K562 (cell line): ENCODE data around the gene DLX6. TPM values are rescaled to one million over a fixed set of nuclear protein-coding genes. Genes with fewer than 3 reads are reported as not detected.

ENCODE experiments used
- CLOCK ChIP-seq: fragments of 250-450 bp; sonication (Bioruptor Pico); IDR thresholded peaks from 2 replicates; pipeline ENCODE4 v1.4.0; 2020; ENCODE audit warnings: mild to moderate bottlenecking, moderate library complexity, borderline replicate concordance
- HOMEZ ChIP-seq: fragments of 250-450 bp; sonication (Bioruptor Pico); IDR thresholded peaks from 2 replicates; pipeline ENCODE4 v1.4.0; 2020; ENCODE audit warnings: mild to moderate bottlenecking, moderate library complexity
- HSF4 ChIP-seq: fragments of 250-450 bp; sonication (Bioruptor Pico); IDR thresholded peaks from 2 replicates; pipeline ENCODE4 v2.1.2; 2022; ENCODE audit warnings: mild to moderate bottlenecking, moderate library complexity, borderline replicate concordance
- MAX ChIP-seq: sonication (generic); formaldehyde crosslinking; IDR thresholded peaks from 2 replicates; pipeline ENCODE4 v1.9.0; 2022; ENCODE audit warnings: mild to moderate bottlenecking, missing genetic modification reagents
- MTF1 ChIP-seq: fragments of 250-450 bp; sonication (Bioruptor Pico); IDR thresholded peaks from 2 replicates; pipeline ENCODE4 v1.9.0; 2021; ENCODE audit warnings: moderate library complexity, mild to moderate bottlenecking, inconsistent platforms, borderline replicate concordance
- POLR2H ChIP-seq: IDR thresholded peaks from 2 replicates; pipeline ENCODE4 v1.6.1; 2016; ENCODE audit warnings: missing genetic modification characterization, low read depth, mild to moderate bottlenecking, control low read depth, missing compliant biosample characterization, moderate library complexity
- ZNF197 ChIP-seq: fragments of 200-800 bp; sonication (Bioruptor generic); IDR thresholded peaks from 2 replicates; pipeline ENCODE4 v1.6.1; 2016; ENCODE audit warnings: low read depth, missing genetic modification characterization, missing compliant biosample characterization
- polyA plus RNA-seq, 8 experiments: library from polyadenylated mRNA; depleted of rRNA in 4 of 8; stranded (reverse) in 5 of 8; unstranded in 3 of 8; fragments of >200 nt; fragmentation: Nextera tagmentation in 2 of 8; fragmentation: Illumina TruSeq in 1 of 8; extraction: Ambion mirVana in 2 of 8; extraction: Trizol in 1 of 8; gene quantifications; 2 replicates each; pipeline versions ENCODE4 v1.2.1 to v1.2.3, GENCODE V29; 2011 to 2014; ENCODE audit warnings: inconsistent platforms in 1 of 8, missing spikeins in 1 of 8
- total RNA-seq, 7 experiments: library from RNA; depleted of rRNA in 6 of 7; stranded (reverse); fragments of >200 nt in 6 of 7; fragmentation: Illumina TruSeq in 2 of 7; extraction: Trizol in 2 of 7; gene quantifications; 2 replicates each; pipeline versions ENCODE4 v1.2.1 to v1.2.3, GENCODE V29; 2011 to 2021; ENCODE audit warnings: low replicate concordance in 1 of 7
- TF ChIP-seq, protein P1 (sequence below): fragments of 450-650 bp; IDR thresholded peaks from 2 replicates; pipeline ENCODE4 v1.6.1; 2016; ENCODE audit warnings: mild to moderate bottlenecking, moderate library complexity

The DLX6 gene
- total and polyA plus RNA-seq, 9 of the 15 experiments (the other 6 are each of a cell fraction or from before 2014, with no cell fraction given): not detected

- TF ChIP-seq, protein P1, sequence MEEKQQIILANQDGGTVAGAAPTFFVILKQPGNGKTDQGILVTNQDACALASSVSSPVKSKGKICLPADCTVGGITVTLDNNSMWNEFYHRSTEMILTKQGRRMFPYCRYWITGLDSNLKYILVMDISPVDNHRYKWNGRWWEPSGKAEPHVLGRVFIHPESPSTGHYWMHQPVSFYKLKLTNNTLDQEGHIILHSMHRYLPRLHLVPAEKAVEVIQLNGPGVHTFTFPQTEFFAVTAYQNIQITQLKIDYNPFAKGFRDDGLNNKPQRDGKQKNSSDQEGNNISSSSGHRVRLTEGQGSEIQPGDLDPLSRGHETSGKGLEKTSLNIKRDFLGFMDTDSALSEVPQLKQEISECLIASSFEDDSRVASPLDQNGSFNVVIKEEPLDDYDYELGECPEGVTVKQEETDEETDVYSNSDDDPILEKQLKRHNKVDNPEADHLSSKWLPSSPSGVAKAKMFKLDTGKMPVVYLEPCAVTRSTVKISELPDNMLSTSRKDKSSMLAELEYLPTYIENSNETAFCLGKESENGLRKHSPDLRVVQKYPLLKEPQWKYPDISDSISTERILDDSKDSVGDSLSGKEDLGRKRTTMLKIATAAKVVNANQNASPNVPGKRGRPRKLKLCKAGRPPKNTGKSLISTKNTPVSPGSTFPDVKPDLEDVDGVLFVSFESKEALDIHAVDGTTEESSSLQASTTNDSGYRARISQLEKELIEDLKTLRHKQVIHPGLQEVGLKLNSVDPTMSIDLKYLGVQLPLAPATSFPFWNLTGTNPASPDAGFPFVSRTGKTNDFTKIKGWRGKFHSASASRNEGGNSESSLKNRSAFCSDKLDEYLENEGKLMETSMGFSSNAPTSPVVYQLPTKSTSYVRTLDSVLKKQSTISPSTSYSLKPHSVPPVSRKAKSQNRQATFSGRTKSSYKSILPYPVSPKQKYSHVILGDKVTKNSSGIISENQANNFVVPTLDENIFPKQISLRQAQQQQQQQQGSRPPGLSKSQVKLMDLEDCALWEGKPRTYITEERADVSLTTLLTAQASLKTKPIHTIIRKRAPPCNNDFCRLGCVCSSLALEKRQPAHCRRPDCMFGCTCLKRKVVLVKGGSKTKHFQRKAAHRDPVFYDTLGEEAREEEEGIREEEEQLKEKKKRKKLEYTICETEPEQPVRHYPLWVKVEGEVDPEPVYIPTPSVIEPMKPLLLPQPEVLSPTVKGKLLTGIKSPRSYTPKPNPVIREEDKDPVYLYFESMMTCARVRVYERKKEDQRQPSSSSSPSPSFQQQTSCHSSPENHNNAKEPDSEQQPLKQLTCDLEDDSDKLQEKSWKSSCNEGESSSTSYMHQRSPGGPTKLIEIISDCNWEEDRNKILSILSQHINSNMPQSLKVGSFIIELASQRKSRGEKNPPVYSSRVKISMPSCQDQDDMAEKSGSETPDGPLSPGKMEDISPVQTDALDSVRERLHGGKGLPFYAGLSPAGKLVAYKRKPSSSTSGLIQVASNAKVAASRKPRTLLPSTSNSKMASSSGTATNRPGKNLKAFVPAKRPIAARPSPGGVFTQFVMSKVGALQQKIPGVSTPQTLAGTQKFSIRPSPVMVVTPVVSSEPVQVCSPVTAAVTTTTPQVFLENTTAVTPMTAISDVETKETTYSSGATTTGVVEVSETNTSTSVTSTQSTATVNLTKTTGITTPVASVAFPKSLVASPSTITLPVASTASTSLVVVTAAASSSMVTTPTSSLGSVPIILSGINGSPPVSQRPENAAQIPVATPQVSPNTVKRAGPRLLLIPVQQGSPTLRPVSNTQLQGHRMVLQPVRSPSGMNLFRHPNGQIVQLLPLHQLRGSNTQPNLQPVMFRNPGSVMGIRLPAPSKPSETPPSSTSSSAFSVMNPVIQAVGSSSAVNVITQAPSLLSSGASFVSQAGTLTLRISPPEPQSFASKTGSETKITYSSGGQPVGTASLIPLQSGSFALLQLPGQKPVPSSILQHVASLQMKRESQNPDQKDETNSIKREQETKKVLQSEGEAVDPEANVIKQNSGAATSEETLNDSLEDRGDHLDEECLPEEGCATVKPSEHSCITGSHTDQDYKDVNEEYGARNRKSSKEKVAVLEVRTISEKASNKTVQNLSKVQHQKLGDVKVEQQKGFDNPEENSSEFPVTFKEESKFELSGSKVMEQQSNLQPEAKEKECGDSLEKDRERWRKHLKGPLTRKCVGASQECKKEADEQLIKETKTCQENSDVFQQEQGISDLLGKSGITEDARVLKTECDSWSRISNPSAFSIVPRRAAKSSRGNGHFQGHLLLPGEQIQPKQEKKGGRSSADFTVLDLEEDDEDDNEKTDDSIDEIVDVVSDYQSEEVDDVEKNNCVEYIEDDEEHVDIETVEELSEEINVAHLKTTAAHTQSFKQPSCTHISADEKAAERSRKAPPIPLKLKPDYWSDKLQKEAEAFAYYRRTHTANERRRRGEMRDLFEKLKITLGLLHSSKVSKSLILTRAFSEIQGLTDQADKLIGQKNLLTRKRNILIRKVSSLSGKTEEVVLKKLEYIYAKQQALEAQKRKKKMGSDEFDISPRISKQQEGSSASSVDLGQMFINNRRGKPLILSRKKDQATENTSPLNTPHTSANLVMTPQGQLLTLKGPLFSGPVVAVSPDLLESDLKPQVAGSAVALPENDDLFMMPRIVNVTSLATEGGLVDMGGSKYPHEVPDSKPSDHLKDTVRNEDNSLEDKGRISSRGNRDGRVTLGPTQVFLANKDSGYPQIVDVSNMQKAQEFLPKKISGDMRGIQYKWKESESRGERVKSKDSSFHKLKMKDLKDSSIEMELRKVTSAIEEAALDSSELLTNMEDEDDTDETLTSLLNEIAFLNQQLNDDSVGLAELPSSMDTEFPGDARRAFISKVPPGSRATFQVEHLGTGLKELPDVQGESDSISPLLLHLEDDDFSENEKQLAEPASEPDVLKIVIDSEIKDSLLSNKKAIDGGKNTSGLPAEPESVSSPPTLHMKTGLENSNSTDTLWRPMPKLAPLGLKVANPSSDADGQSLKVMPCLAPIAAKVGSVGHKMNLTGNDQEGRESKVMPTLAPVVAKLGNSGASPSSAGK: no peak
- TF ChIP-seq ZNF197 (CRISPR knock-in tag) (no peak), POLR2H (tag) (no peak), MTF1 (no peak), HOMEZ (CRISPR knock-in tag) (no peak), MAX (no peak), CLOCK (CRISPR knock-in tag) (no peak), HSF4 (no peak)
Measured at GRCh38 chr7:97003262-97004246, 1.8 kb upstream of the DLX6 start (continued).
